GM10266 (cell line): ENCODE measurements around the gene CASP1.
A peak's percentile ranks its signal among the peaks of the same experiment; 100 is the strongest.

Experiments
- DNase-seq: peaks from one replicate; pipeline ENCODE4 v3.0.0; 2012; ENCODE audit errors: extremely low spot score
- TF ChIP-seq, protein P1 (sequence below): IDR thresholded peaks from 2 replicates; pipeline ENCODE4 v1.5.1; 2012; ENCODE audit warnings: mild to moderate bottlenecking, low read depth; ENCODE audit not compliant: control insufficient read depth, insufficient read depth; ENCODE audit errors: missing control alignments

The CASP1 gene

GRCh38 chr11:105022527-105022926 lies 12.4 kb downstream of the CASP1 start:
- no peak for DNase-seq
- TF ChIP-seq, protein P1, sequence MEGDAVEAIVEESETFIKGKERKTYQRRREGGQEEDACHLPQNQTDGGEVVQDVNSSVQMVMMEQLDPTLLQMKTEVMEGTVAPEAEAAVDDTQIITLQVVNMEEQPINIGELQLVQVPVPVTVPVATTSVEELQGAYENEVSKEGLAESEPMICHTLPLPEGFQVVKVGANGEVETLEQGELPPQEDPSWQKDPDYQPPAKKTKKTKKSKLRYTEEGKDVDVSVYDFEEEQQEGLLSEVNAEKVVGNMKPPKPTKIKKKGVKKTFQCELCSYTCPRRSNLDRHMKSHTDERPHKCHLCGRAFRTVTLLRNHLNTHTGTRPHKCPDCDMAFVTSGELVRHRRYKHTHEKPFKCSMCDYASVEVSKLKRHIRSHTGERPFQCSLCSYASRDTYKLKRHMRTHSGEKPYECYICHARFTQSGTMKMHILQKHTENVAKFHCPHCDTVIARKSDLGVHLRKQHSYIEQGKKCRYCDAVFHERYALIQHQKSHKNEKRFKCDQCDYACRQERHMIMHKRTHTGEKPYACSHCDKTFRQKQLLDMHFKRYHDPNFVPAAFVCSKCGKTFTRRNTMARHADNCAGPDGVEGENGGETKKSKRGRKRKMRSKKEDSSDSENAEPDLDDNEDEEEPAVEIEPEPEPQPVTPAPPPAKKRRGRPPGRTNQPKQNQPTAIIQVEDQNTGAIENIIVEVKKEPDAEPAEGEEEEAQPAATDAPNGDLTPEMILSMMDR: no peak

DNA sequence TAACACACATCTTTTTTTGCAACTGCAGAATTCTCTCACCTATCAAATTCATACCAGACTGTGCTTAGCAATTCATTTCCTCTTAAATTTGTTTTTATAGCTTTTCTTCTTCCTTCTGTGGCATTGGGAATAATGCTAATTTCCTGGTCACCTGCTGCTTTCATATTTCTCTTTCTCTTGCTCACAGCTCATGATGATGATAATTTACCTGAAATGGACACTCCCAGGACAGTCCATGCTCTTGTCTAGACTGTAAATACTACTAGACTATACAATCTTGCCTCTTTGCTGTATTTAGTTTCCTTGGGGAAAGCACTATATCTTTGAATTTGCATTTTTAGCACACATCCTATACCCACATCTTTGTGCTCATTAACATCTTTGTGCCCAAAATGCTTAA lies 27.5 kb downstream of the CASP1 start:
- TF ChIP-seq, protein P1: no peak
- no peak for DNase-seq

- DNase-seq: no peak
Observed at GRCh38 chr11:105005451-105005845, 29.5 kb downstream of the CASP1 start.

DNA sequence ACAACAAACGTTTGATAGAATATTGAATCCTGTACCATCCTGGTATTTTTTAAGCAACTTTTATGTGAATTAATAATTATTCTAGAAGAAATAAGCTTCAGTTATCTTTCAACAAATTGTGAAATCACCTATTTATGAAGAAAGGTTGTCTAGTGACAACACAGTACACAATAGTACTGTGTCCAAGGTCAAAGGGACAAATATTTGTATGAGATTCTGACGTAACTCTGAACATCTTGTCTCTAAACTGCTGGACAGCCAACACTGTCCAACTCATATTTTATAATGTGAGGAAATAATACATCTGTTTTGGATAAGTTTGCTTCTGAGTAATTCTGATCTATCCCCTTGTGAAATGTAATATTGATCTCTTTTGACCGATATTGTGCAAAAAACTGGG lies 30.9 kb downstream of the CASP1 start:
- DNase-seq: no peak
- TF ChIP-seq, protein P1: no peak

More at GRCh38 chr11:105005451-105005845, 29.5 kb downstream of the CASP1 start:
- TF ChIP-seq, protein P1: no peak

- TF ChIP-seq, protein P1: no peak
- no peak for DNase-seq
Observed at GRCh38 chr11:105003151-105003550, 31.8 kb downstream of the CASP1 start.

DNA sequence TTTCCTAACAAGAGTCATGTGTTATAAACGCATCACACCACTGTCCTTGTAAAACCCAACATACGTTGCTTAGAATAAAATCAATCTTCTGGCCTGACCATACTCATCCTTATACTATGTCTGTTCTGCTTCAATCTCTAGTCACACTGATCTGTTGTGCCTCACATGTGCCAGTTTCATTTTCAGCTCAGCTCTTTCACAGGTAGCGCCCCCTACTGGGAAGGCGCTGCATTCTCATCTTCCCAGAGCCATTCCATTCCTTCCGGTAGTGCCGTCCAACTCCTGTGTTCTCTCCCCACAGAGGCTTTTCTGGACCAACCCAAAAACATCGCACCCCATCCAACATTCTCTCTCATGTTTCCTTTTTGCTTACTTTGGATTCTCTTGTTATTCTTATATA lies 34.1 kb downstream of the CASP1 start:
- peak; percentile 25 for DNase-seq
- TF ChIP-seq, protein P1: peak; percentile 81

GRCh38 chr11:105000167-105000566 lies 34.8 kb downstream of the CASP1 start:
- no peak for DNase-seq
- TF ChIP-seq, protein P1: no peak
